Naive thymus-derived CD8-positive, alpha-beta T cell (primary cell): Measurements from ENCODE around the gene BUD13. TPM values are rescaled to one million over a fixed set of nuclear protein-coding genes. Genes with fewer than 3 reads are reported as not detected.
A peak's percentile ranks its signal among the peaks of the same experiment; 100 is the strongest.
"Not testable (repeated sequence)": the region's sequence is repeated elsewhere in the genome, so short reads cannot be mapped to it uniquely, and the experiment has no call there.

Source experiments
- ATAC-seq, 2 donors: fragments of 150-1000 bp; cut with Tn5 transposase in 1 of 2; sonication (Bioruptor Pico), chemical (Tn5 transposase) in 1 of 2; 1 replicate in 1 of 2; 2 replicates in 1 of 2; pipeline ENCODE4 v1.10.0; 2021; ENCODE audit warnings: mild to moderate bottlenecking in 2 of 2, moderate library complexity in 2 of 2
- POLR2A ChIA-PET: fragments of 350-600 bp; sonication (Branson Sonifier 250); formaldehyde crosslinking; loops from one replicate; lab custom pipeline; 2021; ENCODE audit warnings: antibody characterized with exemption; lab: Charles Lee
- DNase-seq, 10 donors: peaks; one replicate each; pipeline versions ENCODE4 v3.0.0 to v3.0.0-alpha.2; 2020 to 2022
- H3K27ac Mint-ChIP-seq, 10 donors: one replicate each; pipeline ENCODE4 v1.8.0; 2020 to 2022; ENCODE audit warnings: mild to moderate bottlenecking in 10 of 10, mixed read lengths in 10 of 10, moderate library complexity in 4 of 10, inconsistent platforms in 1 of 10
- H3K27me3 Mint-ChIP-seq, 5 donors: one replicate each; pipeline ENCODE4 v1.8.0; 2021 to 2022; ENCODE audit warnings: mixed read lengths in 5 of 5
- H3K36me3 Mint-ChIP-seq, 3 donors: one replicate each; pipeline ENCODE4 v1.8.0; 2020 to 2022; ENCODE audit warnings: mixed read lengths in 3 of 3, mild to moderate bottlenecking in 2 of 3, inconsistent platforms in 1 of 3
- H3K4me1 Mint-ChIP-seq, 4 donors: one replicate each; pipeline ENCODE4 v1.8.0; 2021 to 2022; ENCODE audit warnings: mixed read lengths in 4 of 4
- H3K4me3 Mint-ChIP-seq, 10 donors: one replicate each; pipeline ENCODE4 v1.8.0; 2020 to 2022; ENCODE audit warnings: mild to moderate bottlenecking in 10 of 10, mixed read lengths in 10 of 10, moderate library complexity in 6 of 10, inconsistent platforms in 1 of 10
- H3K9me3 Mint-ChIP-seq, 9 donors: one replicate each; pipeline ENCODE4 v1.8.0; 2020 to 2022; ENCODE audit warnings: mixed read lengths in 9 of 9, mild to moderate bottlenecking in 3 of 9, inconsistent platforms in 1 of 9, moderate library complexity in 1 of 9
- polyA plus RNA-seq, 3 donors: library from polyadenylated mRNA; unstranded; fragments of 300-500 nt; fragmentation: Illumina TruSeq; gene quantifications; one replicate each; pipeline ENCODE4 v1.2.3, GENCODE V29; 2021
- total RNA-seq, 8 experiments: library from RNA in 2 of 8; stranded (reverse) in 2 of 8; gene quantifications; one replicate each; pipeline ENCODE4 v1.2.3 and lab custom pipeline; 2021 to 2026

Gene BUD13
- total and polyA plus RNA-seq, 5 experiments from 2014 or later: 5.4 to 16.2 (median 14.2) TPM

GRCh38 chr11:116775975-116776374, 3.2 kb upstream of the BUD13 start:
- Mint-ChIP-seq H3K4me1 (peaks cover 19 to 33% (median 30%) of the 10 kb centered on the region in 4 donors), H3K4me3 (no peak overlapping the region), H3K36me3 (peaks cover 0 to 50% (median 9%) of the 10 kb centered on the region in 3 donors), H3K9me3 (no peaks in the 10 kb centered on the region), H3K27me3 (no peaks in the 10 kb centered on the region), H3K27ac (peak overlapping the region in 6 of 10 donors; percentile 25 to 76 (median 57))
- ATAC-seq (no peak), DNase-seq (no peak)
- POLR2A ChIA-PET: interaction anchor here (6.0 kb wide), 1 partner anchor 11 kb away, joined by 66 read pairs; the partner anchor contains the start of gene ZPR1

GRCh38 chr11:116774661-116775060, 1.9 kb upstream of the BUD13 start:
- DNase-seq: no peak
- peak overlapping the region in 4 of 10 donors; percentile 26 to 60 (median 44) for H3K4me3 Mint-ChIP-seq
- H3K4me1 Mint-ChIP-seq: peaks cover 19 to 40% (median 36%) of the 10 kb centered on the region in 4 donors
- POLR2A ChIA-PET: interaction anchor here (2.3 to 6.0 kb wide), 2 partner anchors 12 to 61 kb away, joined by 8 to 66 read pairs; partner anchors contain the start of gene ZPR1
- H3K27me3 Mint-ChIP-seq: no peaks in the 10 kb centered on the region
- H3K9me3 Mint-ChIP-seq: no peaks in the 10 kb centered on the region
- no peak for ATAC-seq
- H3K36me3 Mint-ChIP-seq: peaks cover 0 to 44% (median 7%) of the 10 kb centered on the region in 3 donors
- H3K27ac Mint-ChIP-seq: peak overlapping the region in 8 of 10 donors; percentile 10 to 90 (median 50)

GRCh38 chr11:116773203-116774097, 663 bp upstream of the BUD13 start:
- ATAC-seq: peak in 1 of 2 donors; percentile 2
- Mint-ChIP-seq H3K27ac (peak overlapping the region; percentile 93 to 99 (median 97)), H3K4me3 (peak overlapping the region; percentile 84 to 99 (median 98)), H3K36me3 (peaks cover 0 to 44% (median 0%) of the 10 kb centered on the region in 3 donors), H3K9me3 (no peaks in the 10 kb centered on the region), H3K27me3 (no peaks in the 10 kb centered on the region), H3K4me1 (peaks cover 19 to 46% (median 41%) of the 10 kb centered on the region in 4 donors)
- no peak for DNase-seq
- POLR2A ChIA-PET: interaction anchor here (0.6 to 6.0 kb wide), 14 partner anchors 8 to 554 kb away, joined by 3 to 66 read pairs (median 5); partner anchors contain the start of genes APOA5, CEP164, PAFAH1B2 and SIK3

GRCh38 chr11:116771935-116772334, 852 bp downstream of the BUD13 start:
- Mint-ChIP-seq H3K4me3 (peak overlapping the region; percentile 84 to 99 (median 98)), H3K4me1 (peaks cover 16 to 47% (median 42%) of the 10 kb centered on the region in 4 donors), H3K9me3 (no peaks in the 10 kb centered on the region), H3K36me3 (peaks cover 0 to 36% (median 0%) of the 10 kb centered on the region in 3 donors), H3K27ac (peak overlapping the region; percentile 93 to 99 (median 97)), H3K27me3 (no peaks in the 10 kb centered on the region)
- POLR2A ChIA-PET: interaction anchor here (1.2 to 6.0 kb wide), 4 partner anchors 15 to 455 kb away, joined by 3 to 66 read pairs (median 6); partner anchors contain the start of gene ZPR1
- no peak for ATAC-seq
- no peak for DNase-seq

GRCh38 chr11:116762132-116762531, 10.7 kb downstream of the BUD13 start:
- Mint-ChIP-seq H3K27ac (peak overlapping the region in 2 of 10 donors; percentile 43 to 72), H3K27me3 (no peaks in the 10 kb centered on the region), H3K4me1 (peaks cover 2 to 29% (median 9%) of the 10 kb centered on the region in 4 donors), H3K4me3 (no peak overlapping the region), H3K9me3 (no peaks in the 10 kb centered on the region), H3K36me3 (peaks cover 12 to 88% (median 35%) of the 10 kb centered on the region in 3 donors)
- POLR2A ChIA-PET: no interaction called here
- no peak for DNase-seq
- no peak for ATAC-seq

- H3K9me3 Mint-ChIP-seq, ATAC-seq, DNase-seq, H3K4me1 Mint-ChIP-seq, H3K4me3 Mint-ChIP-seq, H3K27me3 Mint-ChIP-seq, POLR2A ChIA-PET: not testable (repeated sequence)
- Mint-ChIP-seq H3K36me3 (peaks cover 16 to 89% (median 28%) of the 10 kb centered on the region in 3 donors), H3K27ac (peak overlapping the region in 1 of 10 donors; percentile 51)
These were observed 16.7 kb downstream of the BUD13 start for GRCh38 chr11:116756044-116756443.

- Mint-ChIP-seq H3K36me3 (peaks cover 15 to 43% (median 16%) of the 10 kb centered on the region in 3 donors), H3K4me3 (no peak overlapping the region), H3K27ac (no peak overlapping the region), H3K4me1 (no peaks in the 10 kb centered on the region), H3K9me3 (no peaks in the 10 kb centered on the region), H3K27me3 (no peaks in the 10 kb centered on the region)
- ATAC-seq: no peak
- POLR2A ChIA-PET: no interaction called here
- no peak for DNase-seq
These were observed 22.6 kb downstream of the BUD13 start for GRCh38 chr11:116750070-116750718.

- Mint-ChIP-seq H3K4me1 (peaks cover 0 to 2% (median 0%) of the 10 kb centered on the region in 4 donors), H3K27ac (no peak overlapping the region), H3K36me3 (peaks cover 4 to 11% (median 6%) of the 10 kb centered on the region in 3 donors), H3K27me3 (no peaks in the 10 kb centered on the region), H3K4me3 (no peak overlapping the region), H3K9me3 (no peaks in the 10 kb centered on the region)
- POLR2A ChIA-PET: no interaction called here
- ATAC-seq (no peak), DNase-seq (no peak)
These were observed 30.7 kb downstream of the BUD13 start for GRCh38 chr11:116742104-116742503.

GRCh38 chr11:116740741-116741140, 32.0 kb downstream of the BUD13 start:
- no peak for ATAC-seq
- POLR2A ChIA-PET: no interaction called here
- Mint-ChIP-seq H3K27me3 (no peaks in the 10 kb centered on the region), H3K4me3 (no peak overlapping the region), H3K4me1 (peaks cover 0 to 2% (median 0%) of the 10 kb centered on the region in 4 donors), H3K27ac (no peak overlapping the region), H3K36me3 (peaks cover 0 to 4% (median 4%) of the 10 kb centered on the region in 3 donors), H3K9me3 (no peaks in the 10 kb centered on the region)
- no peak for DNase-seq

GRCh38 chr11:116738975-116739374, 33.8 kb downstream of the BUD13 start:
- no peaks in the 10 kb centered on the region for H3K27me3 Mint-ChIP-seq
- POLR2A ChIA-PET: no interaction called here
- H3K4me3 Mint-ChIP-seq: no peak overlapping the region
- H3K36me3 Mint-ChIP-seq: no peaks in the 10 kb centered on the region
- peak overlapping the region in 2 of 10 donors; percentile 17 to 43 for H3K27ac Mint-ChIP-seq
- H3K4me1 Mint-ChIP-seq: peaks cover 0 to 2% (median under 1%) of the 10 kb centered on the region in 4 donors
- DNase-seq (no peak), ATAC-seq (no peak)
- no peaks in the 10 kb centered on the region for H3K9me3 Mint-ChIP-seq

- no peaks in the 10 kb centered on the region for H3K36me3 Mint-ChIP-seq
- H3K27ac Mint-ChIP-seq: peak overlapping the region in 1 of 10 donors; percentile 11
- H3K4me3 Mint-ChIP-seq: no peak overlapping the region
- H3K27me3 Mint-ChIP-seq: no peaks in the 10 kb centered on the region
- ATAC-seq: no peak
- no peak for DNase-seq
- H3K9me3 Mint-ChIP-seq: no peaks in the 10 kb centered on the region
- H3K4me1 Mint-ChIP-seq: peaks cover 7 to 13% (median 10%) of the 10 kb centered on the region in 4 donors
- POLR2A ChIA-PET: no interaction called here
These were observed 36.0 kb downstream of the BUD13 start for GRCh38 chr11:116736763-116737162.

- Mint-ChIP-seq H3K36me3 (no peaks in the 10 kb centered on the region), H3K27ac (no peak overlapping the region)
These were observed 38.7 kb downstream of the BUD13 start for GRCh38 chr11:116733969-116734508.

More at GRCh38 chr11:116733969-116734508, 38.7 kb downstream of the BUD13 start:
- Mint-ChIP-seq H3K27me3 (peaks cover 0 to 5% (median 0%) of the 10 kb centered on the region in 5 donors), H3K9me3 (no peaks in the 10 kb centered on the region), H3K4me3 (no peak overlapping the region), H3K4me1 (peaks cover 7 to 13% (median 10%) of the 10 kb centered on the region in 4 donors)
- POLR2A ChIA-PET: no interaction called here
- no peak for ATAC-seq
- no peak for DNase-seq
